MM.1S (cell line): ENCODE measurements around the gene PLEKHA7.

Experiments used
- CTCF ChIP-seq: fragments of 300-600 bp; sonication (generic); IDR thresholded peaks from 2 replicates; pipeline ENCODE4 v1.5.1; 2016; ENCODE audit warnings: antibody characterized with exemption, low read length, mixed read lengths
- EZH2 ChIP-seq: fragments of 300-600 bp; sonication (generic); optimal IDR thresholded peaks from 2 replicates; pipeline ENCODE3; 2017; ENCODE audit warnings: low read depth, mild to moderate bottlenecking, antibody characterized with exemption, low read length, mixed read lengths

- no peak for TF ChIP-seq EZH2
- TF ChIP-seq CTCF = no peak
Observed at GRCh38 chr11:16793511-16793910, 220.7 kb downstream of the PLEKHA7 start.
